Glomerular visceral epithelial cell (primary cell): ENCODE measurements around the gene SPIRE1.
"Not testable (repeated sequence)": the region's sequence is repeated elsewhere in the genome, so short reads cannot be mapped to it uniquely, and the experiment has no call there.

Experiments used
- DNase-seq: peaks from one replicate; pipeline ENCODE4 v3.0.0-alpha.2; 2016; ENCODE audit errors: extremely low spot score

Gene SPIRE1

DNA sequence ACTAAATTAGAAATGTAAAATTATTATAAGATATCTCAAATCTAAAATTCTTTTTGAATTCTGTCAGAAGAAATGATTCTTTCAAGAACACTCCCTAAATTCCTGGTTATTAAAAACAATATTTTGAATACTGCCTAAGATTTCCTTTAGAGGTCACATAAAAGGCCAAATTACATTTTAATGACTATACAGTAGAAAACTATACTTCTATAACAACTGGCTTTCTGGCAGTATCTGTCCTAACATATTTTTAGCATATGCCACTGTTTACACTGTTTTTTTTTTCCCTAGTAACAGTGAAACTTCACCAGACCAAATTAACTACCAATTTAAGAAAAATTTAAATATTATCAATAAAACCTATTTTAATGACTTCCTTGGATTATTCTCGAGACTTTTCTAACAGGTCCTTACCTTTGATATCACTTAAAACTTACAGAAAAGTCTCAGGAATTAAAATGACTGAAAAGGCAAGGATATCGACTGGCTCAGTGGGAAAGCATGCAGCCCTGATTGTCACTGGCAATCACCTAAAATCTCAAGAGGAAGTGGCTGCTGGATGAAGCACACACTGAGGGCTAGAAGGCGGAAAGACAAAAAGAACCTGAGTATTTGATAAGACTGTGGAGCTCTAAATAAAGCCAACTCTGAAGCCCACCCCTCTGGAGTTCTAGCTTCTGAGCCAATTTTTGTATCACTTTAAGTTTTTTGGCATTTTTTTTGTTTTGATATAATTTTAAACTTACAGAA lies 59.6 kb downstream of the SPIRE1 start:
- DNase-seq, result peak; percentile 22

DNA sequence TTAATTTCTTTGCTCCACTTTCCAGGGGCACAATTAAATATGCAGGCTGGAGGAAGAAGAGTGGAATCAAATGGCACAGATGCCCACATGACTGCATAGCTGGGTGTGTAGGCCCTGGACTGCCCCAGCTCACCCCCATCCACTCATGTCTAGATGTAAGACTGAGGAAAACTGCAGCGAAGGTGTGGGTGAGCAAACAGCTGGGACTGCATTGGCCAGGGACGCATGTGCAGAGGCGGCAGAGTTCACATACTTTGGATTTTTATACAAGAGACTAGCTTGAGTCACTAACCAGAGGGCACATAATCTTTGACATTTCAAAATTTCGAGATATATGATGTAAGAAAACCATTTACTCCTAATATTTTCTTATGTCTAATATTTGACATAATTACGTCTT lies 60.1 kb downstream of the SPIRE1 start:
- DNase-seq, result peak; percentile 88

DNA sequence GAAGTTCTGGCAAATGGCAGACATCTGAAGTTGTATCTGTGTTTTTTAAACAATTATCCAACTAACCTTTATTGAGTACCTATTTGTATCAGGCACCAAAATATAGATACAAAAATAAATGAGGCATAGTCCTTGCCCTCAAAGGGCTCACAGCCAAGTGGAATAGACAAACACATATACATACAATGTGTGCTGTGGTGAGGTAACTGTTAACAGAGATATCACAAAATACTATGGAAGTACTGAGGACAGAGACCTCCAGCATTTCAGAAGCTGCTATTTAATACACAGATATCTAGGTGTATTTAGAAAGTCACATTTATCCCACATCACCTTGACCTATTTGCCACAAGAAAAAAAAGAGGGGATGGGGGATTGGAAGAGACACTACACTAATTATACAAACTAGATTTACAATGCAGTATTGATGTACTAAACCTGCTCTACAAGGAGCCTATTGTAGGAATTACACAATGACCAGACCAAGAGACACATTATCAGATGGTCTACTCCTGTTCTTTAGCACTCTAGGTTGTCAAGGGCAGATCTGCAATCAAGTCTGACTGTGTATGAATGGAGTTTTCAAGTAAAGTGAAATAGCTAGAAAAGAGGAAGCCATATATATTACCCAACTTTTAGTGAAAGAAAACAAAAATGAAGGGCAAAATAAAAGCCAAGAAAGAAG lies 62.2 kb downstream of the SPIRE1 start:
- DNase-seq, result no peak

DNA sequence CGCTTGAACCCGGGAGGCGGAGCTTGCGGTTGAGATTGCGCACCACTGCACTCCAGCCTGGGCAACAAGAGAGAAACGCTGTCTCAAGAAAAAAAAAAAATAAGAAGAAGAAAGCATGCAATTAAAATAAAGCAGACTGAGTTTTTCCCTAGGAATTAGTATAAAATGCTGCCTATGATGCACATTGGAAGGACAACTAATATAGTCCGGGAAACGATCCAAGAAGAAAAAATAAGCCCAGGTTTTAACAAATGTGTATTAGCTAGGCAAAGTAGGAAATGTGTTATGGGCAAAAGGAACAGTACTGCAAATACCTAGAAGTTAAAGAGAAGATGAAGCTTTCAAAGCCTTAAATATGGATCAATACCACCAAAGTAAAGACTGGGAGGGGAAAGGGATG lies 64.0 kb downstream of the SPIRE1 start:
- DNase-seq, result no peak

DNA sequence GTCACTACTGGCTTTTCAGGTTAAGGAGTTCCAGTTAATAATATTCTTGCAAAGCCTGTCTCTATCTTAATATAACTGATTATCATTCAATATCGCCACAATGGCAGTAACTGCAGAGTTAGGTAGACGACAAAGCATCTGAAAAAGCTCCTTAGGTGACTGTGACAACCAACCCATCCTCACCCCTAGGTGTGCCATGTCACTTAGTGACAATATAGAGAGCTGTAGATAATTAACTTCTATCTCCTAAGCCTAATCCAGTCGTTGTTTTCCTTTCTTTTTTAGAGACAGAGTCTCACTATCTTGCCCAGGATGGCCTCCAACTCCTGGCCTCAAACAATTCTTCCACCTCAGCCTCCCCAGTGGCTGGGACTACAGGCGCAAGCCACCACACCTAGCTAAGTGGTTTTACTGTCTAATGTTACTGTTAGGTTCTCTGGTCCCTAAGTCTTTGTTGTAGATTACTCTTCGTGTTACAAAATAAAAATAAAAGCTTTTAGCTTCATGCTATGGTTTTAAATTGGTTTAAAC lies 65.2 kb downstream of the SPIRE1 start:
- DNase-seq, result no peak

DNA sequence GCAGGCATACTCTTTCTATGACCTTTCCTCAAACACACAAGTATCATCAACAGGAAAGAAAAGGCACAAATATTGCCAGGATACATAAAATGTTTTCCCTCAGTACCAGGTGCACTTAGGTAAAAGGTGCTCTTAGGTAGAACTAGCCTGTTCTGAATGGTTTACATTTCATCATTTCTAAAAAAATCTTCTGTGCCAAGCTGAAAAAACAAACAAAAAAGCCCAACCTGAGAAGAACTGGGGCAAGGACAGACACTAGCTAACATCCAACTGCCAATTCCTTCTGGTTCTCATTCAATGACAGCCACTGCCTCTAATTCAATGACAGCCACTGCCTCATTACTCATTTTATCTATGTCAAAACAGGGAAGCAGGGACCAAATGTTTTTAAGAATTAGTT lies 68.5 kb downstream of the SPIRE1 start:
- DNase-seq, result no peak

DNA sequence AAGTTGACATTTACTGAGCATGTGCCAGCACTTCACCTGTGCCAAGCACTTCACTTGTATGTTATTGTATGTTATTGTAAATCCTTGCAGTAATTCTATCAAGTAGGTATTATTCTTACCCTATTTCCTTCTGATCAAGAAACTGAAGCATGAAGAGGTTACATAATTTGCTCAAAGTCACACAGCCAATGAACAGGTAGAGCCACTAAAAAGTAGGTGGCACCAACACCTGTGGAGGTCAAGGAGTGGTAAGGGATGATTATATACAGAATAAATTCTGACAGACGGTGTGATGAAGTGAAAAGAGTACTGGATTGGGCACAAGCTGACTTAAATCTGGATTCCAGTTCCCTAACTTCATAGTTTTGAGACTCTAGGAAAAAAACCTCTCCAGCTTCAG lies 71.0 kb downstream of the SPIRE1 start:
- DNase-seq, result no peak

DNA sequence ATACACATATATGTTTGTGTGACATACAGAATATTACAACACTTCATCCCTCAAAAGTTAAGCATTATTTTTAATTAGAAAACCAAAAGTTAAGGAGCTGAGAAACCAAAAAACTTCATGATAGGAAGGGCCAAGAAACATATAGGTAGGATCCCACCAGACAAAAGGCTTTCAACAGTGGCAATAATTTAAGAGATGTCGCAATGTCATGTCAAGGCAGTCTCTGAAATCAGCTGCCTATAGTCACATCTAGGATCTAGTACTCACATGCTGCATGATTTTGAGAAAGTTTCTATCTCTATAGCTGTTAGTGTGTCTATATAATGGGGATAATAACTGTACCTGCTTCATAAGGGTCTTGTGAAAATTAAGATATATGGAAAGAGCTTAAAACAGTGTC lies 72.7 kb downstream of the SPIRE1 start:
- no peak for DNase-seq

DNA sequence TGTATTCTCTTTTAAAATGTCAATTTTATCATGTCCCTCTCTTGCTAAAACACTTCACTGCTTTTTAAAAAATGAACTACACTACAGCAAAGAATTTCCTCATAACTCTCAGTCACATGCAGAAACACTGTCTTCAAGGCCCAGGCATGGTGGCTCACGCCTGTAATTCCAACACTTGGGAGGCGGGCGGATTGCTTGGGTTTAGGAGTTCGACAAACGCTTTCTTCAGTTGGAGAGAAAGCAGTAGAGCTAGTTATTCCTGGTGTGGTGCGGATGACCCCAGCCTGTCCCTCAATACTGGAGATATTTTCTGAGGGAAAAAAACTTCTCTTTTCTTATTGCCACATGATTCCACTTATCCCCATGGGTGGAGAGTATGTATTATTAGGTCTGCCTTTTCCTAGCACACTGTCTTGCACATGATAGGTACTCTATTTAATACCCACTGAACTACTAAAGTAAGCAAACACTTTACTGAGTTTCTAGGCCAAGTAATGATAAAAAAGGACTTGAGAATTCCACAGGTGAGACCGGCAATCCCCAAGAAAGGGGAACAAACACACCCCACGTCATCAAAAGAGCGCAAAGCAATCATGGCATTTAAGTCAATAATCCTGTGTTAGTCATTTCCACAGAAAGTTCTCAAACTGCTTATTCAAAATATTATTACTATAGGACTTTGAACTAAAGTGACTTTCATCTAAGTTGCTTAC lies 77.1 kb downstream of the SPIRE1 start:
- DNase-seq, result no peak

DNA sequence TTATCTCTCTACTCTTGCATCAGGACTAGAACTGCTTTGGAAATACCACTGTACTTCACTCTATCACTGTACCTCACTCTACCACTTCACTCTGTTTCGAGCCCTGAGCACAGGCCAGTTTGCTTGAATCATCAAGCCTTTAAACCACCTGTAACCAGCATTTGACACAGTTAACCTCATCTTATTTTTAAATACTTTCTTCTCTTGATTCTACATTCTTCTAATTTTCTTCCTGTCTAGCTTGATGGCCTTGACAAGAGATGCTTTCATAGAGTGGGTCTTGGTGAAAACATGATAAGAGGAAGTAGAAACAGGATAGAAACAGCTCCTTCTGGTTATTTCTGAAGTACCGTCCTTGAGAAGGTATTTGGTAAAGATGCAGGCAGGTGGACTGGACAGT lies 78.1 kb downstream of the SPIRE1 start:
- DNase-seq, result no peak

DNA sequence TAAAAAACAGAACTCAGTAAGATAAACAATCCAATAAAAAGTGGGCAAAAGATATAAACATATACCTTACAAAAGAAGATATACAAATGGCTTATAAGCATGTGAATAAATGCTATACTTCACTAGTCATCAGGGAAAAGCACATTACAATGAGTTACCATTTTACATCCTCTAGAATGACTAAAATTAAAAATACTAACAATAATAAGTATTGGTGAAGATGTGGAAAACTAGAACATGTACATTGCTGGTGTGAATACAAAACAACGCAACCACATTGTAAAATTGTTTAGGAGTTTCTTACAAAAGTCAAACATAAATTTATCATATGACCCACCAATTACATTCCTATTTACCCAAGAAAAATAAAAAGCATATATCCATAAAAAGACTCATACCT lies 80.1 kb downstream of the SPIRE1 start:
- no peak for DNase-seq

DNA sequence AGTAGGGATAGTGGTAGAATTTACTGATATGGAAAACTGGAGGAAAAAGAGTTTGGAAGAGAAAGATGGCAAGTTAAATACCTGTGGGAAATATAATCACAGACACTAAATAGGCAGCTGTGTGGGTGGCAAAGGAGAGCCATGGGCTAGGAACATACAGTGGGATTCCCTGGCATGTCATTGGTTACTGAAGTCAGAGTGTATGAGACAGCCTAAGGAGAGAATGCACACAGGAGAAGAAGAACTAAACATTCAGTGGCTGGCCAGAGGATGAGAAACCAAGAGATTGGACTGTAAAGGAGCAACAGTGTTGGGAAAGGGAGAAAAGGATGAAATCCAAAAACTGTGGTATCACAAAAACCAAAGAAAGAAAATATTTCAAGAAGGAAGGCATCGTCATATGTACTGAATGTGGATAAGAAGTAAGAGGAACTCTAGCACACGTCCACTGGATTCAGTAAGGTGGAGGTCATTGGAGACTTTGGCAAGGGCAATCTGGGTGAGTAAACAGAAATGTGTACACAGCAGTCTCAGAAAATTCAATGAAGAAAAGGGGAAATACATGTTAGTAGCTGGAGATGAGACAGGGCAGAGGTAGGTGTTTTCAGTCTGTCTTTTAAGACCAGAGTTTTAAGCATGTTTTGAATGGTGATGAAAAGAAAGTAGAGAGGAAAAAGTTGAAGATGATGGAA lies 83.3 kb downstream of the SPIRE1 start:
- no peak for DNase-seq

DNA sequence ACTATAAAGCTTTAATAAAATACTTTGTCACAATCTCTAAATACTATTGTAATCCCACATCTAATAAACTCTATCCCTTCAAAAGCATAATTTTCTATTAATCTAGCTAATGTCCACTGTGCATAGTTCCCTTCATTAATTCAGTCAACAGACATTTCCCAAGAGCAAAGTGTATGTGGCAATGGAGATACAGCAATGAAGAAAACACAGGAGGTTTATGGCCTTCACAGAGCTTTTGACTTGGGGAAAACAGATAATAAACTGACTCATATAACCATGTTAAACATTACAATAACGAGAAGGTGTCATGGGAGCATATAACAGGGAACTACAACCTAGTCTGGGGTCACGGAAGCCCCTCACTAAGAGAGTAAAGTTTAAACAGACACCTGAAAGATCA lies 86.3 kb downstream of the SPIRE1 start:
- no peak for DNase-seq

DNA sequence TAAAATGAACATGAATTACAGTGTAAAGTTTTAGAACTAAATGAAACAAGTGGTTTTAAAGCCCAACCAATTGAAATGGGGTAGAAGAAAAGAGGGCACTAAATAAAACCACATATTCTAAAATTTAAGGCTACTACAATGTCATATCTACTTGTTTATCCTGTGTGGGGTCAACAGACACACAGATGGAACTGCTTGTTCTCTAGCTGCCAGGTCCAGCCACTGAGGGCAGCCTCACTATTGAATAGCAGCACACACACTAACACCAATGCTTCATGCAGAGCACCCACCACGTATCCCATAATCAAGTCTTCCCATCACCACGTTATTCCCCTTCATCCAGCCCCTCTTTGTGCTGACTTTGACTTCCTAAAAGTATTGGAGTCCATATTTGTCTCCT lies 88.1 kb downstream of the SPIRE1 start:
- DNase-seq, result no peak

DNA sequence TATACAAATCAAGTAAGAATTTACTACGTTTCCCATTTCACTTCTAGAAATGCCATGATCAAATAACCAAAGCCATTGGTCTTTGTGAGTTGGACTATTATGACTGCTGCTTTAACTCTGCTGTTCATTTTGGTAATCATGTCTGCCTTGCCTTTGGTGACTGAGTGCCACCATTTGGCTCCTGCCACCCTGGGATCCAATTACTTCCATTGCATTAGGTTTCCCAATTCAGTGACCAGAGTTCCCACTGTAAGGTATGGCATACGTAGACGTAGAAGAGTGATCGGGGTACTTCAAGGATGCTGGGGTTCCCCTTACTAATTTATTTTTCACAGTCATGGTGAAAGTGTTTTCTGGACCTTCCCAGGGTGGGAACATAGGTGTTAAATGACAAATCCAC lies 90.1 kb downstream of the SPIRE1 start:
- no peak for DNase-seq

DNA sequence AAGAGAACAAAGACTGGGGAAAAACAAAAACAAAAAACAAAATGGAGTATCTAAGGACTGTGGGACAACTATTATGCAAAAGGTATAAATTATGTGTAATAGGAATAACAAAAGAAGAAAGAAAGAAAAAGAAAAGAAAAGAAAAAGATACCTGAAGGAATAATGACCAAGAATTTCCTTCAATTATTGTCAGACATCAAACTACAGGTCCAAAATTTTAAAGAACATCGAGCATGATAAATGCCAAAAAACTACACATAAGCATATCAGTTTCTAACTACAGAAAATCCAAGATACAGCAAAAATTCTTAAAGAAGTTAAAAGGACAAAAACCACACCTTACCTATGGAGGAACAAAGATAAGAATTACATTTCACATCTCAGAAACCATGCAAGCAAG lies 93.0 kb downstream of the SPIRE1 start:
- no peak for DNase-seq

DNA sequence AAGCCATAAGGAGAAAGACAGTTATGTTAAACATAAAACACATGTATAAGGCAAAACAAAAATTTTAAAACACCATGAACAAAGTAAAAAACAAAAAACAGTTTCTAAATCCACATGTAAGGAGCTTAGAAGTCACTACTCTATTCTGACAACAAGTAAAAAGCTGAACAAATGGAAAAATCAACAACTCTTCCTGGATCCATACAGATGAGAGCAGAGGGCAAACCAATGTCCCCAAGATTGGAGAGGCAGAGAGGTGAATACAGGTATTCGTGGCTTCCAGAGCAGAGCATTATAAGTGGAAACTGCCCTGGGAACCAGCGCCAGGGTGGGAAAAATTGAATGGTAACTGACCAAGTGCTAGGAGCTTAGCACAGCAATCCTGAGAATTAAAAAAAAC lies 93.5 kb downstream of the SPIRE1 start:
- no peak for DNase-seq

DNA sequence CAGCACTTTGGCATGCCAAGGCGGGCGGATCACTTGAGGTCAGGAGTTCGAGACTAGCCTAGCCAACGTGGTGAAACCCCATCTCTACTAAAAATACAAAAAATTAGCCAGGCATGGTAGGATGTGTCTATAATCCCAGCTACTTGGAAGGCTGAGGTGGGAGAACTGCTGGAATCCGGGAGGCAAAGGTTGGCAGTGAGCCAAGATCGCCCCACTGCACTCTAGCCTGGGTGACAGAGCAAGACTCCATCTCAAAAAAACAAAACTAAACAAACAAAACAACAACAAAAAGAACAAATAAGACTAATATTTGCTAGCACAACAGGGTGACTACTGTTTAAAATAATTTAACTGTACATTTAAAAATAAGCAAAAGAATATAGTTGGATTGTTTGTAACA lies 97.3 kb downstream of the SPIRE1 start:
- DNase-seq, result not testable (repeated sequence)

DNA sequence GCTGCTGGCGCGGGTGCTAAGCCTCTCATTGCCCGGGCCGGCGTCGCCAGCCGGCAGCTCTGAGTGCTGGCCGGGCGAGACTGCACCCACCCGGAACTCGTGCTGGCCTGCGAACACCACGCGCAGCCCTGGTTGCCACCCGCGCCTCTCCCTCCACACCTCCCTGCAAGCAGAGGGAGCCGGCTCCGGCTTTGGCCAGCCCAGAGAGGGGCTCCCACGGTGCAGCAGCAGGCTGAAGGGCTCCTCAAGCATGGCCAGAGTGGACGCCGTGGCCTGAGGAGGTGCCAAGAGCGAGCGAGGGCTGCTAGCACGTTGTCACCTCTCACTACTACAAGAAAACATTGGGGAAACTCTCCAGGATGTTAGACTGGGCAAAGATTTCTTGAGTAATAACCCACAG lies 98.6 kb downstream of the SPIRE1 start:
- DNase-seq, result no peak

DNA sequence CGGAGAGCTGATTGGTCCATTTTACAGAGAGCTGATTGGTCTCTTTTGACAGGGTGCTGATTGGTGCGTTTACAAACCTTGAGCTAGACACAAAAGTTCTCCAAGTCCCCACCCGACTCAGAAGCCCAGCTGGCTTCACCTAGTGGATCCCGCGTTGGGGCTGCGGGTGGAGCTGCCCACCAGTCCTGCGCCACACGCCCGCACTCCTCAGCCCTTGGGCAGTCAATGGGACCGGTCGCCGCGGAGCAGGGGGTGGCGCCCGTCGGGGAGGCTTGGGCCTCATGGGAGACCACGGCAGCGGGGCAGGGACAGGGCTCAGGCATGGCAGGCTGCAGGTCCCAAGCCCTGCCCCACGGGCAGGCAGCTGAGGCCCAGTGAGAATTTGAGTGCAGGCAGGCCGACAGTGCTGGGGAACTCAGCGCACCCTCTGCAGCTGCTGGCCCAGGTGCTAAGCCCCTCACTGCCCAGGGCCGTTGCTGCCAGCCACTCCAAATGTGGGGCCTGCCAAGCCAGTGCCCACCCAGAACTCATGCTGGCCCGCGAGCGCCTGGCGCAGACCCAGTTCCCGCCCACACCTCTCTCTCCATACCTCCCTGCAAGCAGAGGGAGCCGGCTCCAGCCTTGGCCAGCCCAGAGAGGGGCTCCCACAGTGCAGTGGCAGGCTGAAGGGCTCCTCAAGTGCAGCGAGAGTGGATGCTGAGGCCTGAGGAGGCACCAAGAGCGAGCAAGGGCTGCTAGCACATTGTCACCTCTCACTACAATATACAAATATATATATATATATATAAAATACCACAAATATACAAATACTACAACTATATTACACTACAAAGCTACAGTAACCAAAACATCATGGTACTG lies 100.7 kb downstream of the SPIRE1 start:
- DNase-seq, result no peak

DNA sequence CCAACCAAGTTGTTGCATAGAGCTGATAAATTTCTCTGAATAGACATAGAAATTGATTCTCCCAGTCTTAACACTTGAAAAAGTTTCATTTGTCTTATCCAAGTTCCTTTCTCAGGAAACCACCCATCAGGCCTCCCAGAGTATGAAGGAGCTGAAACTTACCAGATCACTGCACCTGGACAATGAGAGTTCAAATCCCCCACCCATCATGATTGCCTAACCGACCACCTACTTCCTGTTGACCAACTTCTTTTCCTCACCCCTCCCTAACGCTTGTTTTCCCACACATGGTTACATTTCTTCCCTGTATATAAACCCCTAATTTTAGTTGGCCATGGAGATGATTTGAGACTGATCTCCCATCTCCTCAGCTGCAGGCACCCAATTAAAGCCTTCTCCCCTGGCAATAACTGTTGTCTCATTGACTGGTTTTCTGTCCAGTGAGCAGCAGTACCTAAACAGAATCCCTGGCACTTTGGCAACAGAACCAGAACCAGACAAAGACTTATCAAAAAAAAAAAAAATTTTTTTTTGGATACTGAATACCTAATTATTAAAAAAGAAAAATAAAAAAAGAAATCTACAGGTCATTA lies 103.0 kb downstream of the SPIRE1 start:
- DNase-seq, result no peak
